ENCODE data around the gene LRP1-AS.
A peak's percentile ranks its signal among the peaks of the same experiment; 100 is the strongest.

The LRP1-AS gene

DNA sequence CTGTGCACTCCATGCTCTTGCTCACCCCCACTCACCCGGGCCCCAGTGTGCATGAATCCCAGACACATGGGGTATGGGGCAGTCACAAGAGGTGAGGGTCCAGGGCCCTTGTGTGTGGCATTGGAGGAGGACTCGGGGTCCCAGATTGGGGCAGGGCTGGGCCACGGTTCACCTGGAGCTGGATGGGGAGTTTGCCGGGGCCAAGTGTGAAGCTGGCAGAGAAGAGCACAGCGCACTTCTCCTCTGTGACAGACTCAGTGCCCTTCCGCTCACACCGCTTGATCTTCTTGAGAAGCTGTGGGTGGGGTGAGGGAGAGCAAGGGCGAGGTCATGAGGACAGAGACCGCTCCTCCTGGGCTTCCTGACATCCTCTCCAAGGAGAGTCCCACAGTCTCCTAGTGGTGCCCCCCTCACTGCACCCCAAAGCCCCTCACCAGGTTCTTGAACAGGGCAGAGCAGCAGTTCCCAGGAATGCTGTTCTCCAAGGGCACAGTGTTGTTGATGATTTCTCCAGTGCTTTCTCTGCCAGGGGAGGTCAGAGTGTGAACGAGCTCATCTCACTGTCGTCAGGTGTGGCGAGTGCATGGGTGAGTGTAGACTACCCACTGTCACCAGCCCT is 43.0 kb downstream of the LRP1-AS start:
- TF ChIP-seq, protein P1, sequence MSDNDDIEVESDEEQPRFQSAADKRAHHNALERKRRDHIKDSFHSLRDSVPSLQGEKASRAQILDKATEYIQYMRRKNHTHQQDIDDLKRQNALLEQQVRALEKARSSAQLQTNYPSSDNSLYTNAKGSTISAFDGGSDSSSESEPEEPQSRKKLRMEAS (IDR thresholded peaks at IDR 0.05; ENCODE audit: low read depth, low read length) = no peak
- TF ChIP-seq MYC (IDR thresholded peaks at IDR 0.05; ENCODE audit: low read depth, low read length) = no peak
- TF ChIP-seq, protein P2, sequence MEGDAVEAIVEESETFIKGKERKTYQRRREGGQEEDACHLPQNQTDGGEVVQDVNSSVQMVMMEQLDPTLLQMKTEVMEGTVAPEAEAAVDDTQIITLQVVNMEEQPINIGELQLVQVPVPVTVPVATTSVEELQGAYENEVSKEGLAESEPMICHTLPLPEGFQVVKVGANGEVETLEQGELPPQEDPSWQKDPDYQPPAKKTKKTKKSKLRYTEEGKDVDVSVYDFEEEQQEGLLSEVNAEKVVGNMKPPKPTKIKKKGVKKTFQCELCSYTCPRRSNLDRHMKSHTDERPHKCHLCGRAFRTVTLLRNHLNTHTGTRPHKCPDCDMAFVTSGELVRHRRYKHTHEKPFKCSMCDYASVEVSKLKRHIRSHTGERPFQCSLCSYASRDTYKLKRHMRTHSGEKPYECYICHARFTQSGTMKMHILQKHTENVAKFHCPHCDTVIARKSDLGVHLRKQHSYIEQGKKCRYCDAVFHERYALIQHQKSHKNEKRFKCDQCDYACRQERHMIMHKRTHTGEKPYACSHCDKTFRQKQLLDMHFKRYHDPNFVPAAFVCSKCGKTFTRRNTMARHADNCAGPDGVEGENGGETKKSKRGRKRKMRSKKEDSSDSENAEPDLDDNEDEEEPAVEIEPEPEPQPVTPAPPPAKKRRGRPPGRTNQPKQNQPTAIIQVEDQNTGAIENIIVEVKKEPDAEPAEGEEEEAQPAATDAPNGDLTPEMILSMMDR (IDR thresholded peaks at IDR 0.05; ENCODE audit: low read depth, low read length) = no peak
- TF ChIP-seq POLR2A (IDR thresholded peaks at IDR 0.05; ENCODE audit: extremely low read depth, insufficient read length) = no peak
- H3K4me3 ChIP-seq (ENCODE audit: low read depth, low read length) = no peak overlapping the region
- DNase-seq (ENCODE audit: low read depth) = no peak

DNA sequence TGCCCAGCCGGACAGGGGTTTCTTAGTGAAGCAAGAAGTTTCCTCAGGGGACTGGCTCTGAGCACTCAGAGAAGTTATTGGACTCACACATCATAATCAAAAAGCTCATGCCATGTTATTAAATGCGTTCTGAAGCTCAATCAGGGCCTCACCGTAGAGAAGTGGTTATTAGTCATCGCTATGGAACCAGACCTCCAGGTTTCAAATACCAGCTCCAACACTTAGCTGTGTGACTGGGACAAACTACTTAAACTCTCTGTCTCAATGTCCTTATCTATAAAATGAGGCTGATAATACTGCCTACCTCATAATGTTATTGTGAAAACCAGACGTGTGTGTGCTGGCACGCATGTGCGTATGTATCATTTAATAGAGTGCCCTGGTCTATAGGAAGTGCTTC is 43.6 kb downstream of the LRP1-AS start:
- H3K4me3 ChIP-seq (ENCODE audit: low read depth, low read length) = no peak overlapping the region
- DNase-seq (ENCODE audit: low read depth) = no peak
- TF ChIP-seq MYC (IDR thresholded peaks at IDR 0.05; ENCODE audit: low read depth, low read length) (no peak), POLR2A (IDR thresholded peaks at IDR 0.05; ENCODE audit: extremely low read depth, insufficient read length) (no peak)
- TF ChIP-seq, protein P1 (IDR thresholded peaks at IDR 0.05; ENCODE audit: low read depth, low read length) = no peak
- TF ChIP-seq, protein P2 (IDR thresholded peaks at IDR 0.05; ENCODE audit: low read depth, low read length) = no peak

DNA sequence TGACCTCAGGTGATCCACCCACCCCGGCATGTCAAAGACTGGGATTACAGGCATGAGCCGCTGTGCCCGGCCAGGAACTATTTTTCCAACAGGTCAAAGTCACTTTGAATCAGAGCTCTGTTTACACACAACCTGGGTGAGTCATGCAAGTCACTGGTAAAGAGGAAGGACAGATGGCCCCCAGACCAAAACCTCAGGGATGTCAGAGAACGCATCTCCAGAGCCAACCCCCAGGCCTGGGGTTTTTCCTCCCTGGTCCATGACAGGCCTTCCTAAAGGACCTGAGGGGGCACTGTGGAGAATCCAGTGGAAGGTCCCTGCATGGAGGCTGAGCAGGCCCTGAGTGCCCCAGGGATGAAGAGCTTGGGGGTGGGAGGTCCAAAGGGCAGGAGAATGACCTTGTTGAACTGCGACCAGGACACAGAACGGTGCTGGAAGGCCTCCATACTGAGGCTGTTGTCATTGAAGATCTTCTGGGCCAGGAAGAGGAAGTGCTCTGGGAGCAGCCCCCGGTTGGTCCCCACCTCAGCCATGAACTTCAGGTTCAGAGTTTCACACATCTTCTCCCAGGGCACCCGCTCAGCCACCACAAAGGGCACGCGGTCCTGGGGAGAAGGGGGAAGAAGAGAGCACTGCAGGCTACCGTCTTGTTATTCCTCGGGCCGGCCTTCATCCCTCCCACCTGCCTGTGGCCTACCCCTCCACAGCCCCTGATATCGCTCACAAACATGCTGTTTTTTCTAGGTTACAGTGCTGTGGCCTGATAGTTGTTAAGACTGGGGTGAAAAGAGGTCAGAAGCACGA is 45.3 kb downstream of the LRP1-AS start:
- no peak overlapping the region for H3K4me3 ChIP-seq (ENCODE audit: low read depth, low read length)
- TF ChIP-seq MYC (IDR thresholded peaks at IDR 0.05; ENCODE audit: low read depth, low read length) (peak; percentile 57; the same call in 1 of the 2 replicates), POLR2A (IDR thresholded peaks at IDR 0.05; ENCODE audit: extremely low read depth, insufficient read length) (no peak)
- TF ChIP-seq, protein P2 (IDR thresholded peaks at IDR 0.05; ENCODE audit: low read depth, low read length) = no peak
- TF ChIP-seq, protein P1 (IDR thresholded peaks at IDR 0.05; ENCODE audit: low read depth, low read length) = peak; percentile 71
- DNase-seq (ENCODE audit: low read depth) = peak; percentile 90

DNA sequence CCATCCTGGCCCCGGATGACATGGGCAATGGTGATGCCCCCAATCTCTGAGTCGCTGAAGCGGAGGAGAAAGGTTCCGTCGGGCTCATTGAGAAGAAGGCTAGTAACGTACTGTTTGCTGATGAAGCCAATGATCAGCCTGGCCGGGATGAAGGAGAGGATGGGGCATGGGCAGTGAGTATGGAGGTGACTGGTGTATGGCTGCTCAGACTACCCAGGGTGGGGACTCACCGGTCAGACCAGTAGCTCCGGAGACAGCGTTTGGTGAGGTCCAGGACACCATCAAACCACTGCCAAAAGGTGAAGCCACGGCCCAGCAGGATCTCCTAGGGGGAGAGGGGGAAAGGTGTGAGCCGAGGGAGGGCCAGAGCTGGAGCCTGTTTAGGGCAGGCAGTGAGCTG is 47.7 kb downstream of the LRP1-AS start:
- no peak overlapping the region for H3K4me3 ChIP-seq (ENCODE audit: low read depth, low read length)
- TF ChIP-seq MYC (IDR thresholded peaks at IDR 0.05; ENCODE audit: low read depth, low read length) (no peak), POLR2A (IDR thresholded peaks at IDR 0.05; ENCODE audit: extremely low read depth, insufficient read length) (no peak)
- TF ChIP-seq, protein P2 (IDR thresholded peaks at IDR 0.05; ENCODE audit: low read depth, low read length) = no peak
- DNase-seq (ENCODE audit: low read depth) = no peak

DNA sequence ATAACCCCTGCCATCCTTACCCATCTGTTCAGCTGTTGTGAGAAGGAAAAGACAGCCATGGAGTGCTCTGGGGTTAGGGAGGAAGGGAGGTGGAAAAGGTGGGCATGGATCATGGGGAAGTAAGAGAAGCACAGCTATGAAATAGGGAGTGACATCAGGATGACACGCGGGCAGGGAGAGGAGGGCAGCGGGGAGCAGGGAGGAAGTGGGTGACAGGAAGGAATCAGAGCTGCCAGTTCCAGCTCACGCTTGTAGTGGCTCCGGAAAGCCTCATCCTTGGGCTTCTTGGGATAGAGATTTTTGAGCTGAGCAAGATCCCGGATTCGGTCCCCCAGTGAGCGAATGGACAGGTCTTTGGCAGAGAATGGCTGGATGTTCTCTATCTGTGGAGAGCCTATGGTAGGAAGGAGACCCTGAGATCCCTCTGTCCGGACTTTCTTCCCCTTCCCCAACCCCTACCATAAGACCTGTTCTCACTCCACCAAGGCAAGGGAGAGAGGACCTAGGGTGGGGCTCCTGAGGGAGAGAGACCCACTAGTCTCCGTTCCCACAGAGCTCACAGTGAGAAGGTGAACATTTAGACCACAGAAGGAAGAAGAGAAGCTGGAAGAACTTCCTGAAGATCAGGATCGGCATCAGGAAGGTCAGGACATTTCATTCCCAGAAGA is 48.2 kb downstream of the LRP1-AS start:
- TF ChIP-seq POLR2A (IDR thresholded peaks at IDR 0.05; ENCODE audit: extremely low read depth, insufficient read length) (no peak), MYC (IDR thresholded peaks at IDR 0.05; ENCODE audit: low read depth, low read length) (no peak)
- TF ChIP-seq, protein P2 (IDR thresholded peaks at IDR 0.05; ENCODE audit: low read depth, low read length) = no peak
- TF ChIP-seq, protein P1 (IDR thresholded peaks at IDR 0.05; ENCODE audit: low read depth, low read length) = no peak
- DNase-seq (ENCODE audit: low read depth) = no peak

More for the DNA sequence above, 48.2 kb downstream of the LRP1-AS start:
- H3K4me3 ChIP-seq (ENCODE audit: low read depth, low read length) = no peak overlapping the region
